GM18499 (cell line): Measurements from ENCODE around the gene SORCS3.

Source experiments
- ATAC-seq: cut with Tn5 transposase; IDR thresholded peaks from one replicate; pipeline ENCODE4 v1.9.1; 2021; ENCODE audit warnings: moderate number of reproducible peaks; ENCODE audit not compliant: insufficient read depth, unreplicated experiment

SORCS3 gene

GRCh38 chr10:105279101-105279500, 638.0 kb downstream of the SORCS3 start:
- no peak for ATAC-seq

GRCh38 chr10:105280895-105281294, 639.8 kb downstream of the SORCS3 start:
- ATAC-seq: no peak

DNA sequence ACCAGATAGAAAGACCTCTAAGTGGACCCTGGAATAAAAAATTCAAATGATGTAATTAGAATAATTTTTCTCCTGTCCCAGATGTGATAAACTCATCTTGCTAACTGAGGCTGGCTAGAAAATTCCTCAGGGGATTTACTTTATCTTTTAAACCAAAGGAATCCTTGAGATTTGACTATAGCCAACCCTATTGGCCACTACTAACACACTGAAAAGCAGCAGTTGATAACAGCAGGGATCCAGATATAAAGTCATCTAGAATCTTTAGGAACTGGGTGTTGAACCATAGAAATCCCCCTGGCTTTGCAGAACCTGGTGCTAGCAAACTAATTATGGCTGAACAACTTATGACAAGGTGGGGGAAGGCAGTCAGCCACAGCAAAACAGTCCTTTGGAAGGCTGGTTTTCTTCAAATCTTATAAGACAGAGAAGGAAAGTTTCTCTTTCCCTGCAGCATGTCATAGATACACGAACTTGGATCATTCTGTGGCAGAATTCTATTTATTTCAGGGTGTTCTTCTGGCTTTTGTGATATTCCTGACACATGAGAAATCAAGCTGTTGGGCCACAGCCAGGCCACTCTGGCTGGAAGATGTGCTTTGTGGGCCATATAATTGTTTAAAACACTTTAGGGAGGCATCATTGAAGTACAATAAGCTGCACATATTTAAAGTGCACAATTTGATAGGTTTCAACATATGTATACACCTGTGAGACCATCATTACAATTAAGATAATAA, 643.6 kb downstream of the SORCS3 start:
- ATAC-seq: no peak

- ATAC-seq: no peak
Observed at GRCh38 chr10:105288026-105288425, 646.9 kb downstream of the SORCS3 start.

DNA sequence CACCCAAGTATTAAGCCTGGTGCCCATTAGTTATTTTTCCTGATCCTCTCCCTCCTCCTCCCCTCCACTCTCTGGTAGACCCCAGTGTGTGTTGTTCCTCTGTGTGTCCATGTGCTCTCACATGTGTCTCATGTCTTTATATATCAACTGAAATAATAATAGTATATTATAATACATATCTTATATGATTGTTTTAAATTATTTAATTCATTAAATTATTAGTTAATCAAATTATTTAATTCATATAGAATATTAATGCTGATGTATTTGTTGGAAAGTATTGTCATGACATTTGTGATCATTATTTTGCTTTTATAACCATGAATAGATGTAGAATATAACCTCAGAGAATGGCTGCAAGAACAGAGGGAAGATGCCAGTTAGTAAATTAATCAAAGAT, 647.5 kb downstream of the SORCS3 start:
- ATAC-seq: no peak

GRCh38 chr10:105291571-105291970, 650.5 kb downstream of the SORCS3 start:
- no peak for ATAC-seq

DNA sequence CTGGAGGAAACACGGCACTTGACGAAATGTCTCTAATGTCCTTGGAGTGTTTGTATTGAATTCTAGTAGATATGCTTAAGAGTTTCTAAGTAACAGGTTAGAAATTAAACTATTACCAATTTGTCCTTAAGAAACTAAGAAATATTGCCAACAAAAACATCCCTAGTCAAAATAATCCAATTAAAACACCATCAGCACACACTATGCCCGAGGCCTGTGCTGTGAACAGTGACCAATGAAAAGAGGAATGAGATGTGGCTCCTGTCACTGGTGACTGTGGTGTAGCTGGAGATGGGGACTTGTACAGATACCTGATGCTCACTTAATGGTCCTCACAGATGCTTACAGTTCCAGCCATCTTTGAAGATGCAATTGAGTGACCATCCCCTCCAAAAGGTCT, 651.1 kb downstream of the SORCS3 start:
- ATAC-seq: no peak
